ENCODE data around the gene HDAC11.
"Not testable (repeated sequence)": the region's sequence is repeated elsewhere in the genome, so short reads cannot be mapped to it uniquely, and the experiment has no call there.

HDAC11 gene

DNA sequence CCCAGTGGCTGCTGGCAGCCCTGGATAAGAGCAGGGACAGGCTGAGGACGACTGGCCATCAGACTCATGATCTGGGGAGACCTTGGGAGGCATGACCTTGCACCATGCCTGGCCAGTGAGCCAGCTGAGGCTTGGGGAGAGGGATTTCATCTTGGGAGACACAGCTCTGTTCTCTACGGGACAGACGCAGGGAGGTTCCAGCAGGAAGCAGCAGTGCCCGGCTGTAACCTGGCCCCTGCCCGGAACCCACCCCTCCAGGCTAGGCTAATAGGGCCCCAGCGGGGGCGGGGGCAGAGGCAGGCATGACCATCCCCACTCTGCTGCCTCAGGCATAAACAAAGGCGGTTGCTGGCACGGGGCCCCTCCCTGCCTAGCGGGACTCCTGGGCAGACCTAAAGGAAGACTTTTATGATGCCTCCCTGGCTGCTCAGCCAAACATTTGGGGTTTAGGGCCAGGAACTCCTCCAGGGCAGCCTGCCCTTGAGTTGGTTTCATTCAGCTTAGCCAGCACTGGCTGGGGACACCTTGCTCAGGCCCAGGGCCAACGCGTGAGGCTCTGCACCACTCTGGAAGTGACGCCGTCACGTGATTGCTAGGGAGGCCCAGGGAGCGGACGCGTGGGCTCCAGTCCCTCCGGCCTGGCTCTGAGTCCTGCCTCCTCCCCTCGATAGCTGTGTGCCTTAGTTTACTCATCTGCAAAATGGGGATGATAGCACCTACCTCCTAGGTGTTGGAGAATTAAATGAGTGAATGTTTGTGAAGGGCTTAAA is 27.6 kb downstream of the HDAC11 start:
- no peak for DNase-seq (ENCODE audit: low spot score)

DNA sequence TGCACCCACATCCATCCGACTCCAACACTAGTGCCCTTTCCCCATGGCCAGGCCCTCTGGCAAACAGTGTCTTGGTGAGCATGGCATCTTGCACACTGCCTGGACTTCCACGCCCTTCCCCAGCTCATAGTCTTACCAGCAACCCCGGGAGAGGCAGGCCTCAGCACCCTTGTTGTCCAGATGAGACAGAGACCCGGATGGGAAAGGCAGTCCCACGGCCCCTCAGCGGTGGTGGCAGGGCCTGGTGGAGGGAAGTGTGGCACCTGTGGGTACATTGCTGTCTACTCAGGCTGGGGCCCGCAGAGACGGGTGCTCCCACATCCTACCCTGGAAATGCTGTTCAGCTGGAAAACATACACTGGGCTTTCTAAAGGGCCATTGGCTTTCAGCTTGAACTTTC is 28.4 kb downstream of the HDAC11 start:
- no peak for DNase-seq (ENCODE audit: low spot score)

DNA sequence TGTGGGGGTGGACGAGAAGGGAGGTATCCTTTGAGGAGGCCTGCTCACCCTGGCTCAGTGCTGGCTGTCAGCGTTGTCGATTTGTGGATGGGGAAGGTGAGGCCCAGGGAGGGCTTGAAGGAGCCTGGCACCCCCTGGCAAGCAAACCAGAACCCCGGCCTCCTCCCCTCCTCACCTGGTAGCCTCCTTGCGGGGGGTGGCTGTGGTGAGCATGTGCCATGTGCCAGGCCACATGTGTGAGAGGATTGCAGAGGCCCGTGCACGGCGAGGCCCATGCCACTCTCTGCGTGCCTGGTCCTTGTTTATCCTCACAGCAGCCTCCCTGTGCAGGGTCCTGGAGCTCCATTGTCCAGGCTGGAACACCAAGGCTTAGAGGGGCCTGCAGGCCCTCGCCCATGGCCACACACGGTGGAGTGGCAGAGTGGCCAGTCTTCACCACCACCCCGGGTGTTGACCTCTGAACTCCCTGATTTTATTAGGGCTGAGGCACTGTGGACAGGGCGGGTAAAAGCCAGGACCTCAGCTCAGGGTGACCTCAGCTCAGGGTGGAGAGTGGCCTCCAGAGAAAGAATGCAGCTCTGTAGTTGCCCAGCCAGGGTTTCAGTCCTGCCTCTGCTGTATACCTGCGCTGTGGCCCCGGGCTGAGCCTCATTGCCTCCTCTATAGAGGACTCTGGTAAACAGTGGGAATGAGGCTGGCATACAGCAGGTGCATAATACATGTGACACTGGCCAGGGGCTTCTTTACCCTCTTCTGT is 29.1 kb downstream of the HDAC11 start:
- DNase-seq (ENCODE audit: low spot score) = no peak

DNA sequence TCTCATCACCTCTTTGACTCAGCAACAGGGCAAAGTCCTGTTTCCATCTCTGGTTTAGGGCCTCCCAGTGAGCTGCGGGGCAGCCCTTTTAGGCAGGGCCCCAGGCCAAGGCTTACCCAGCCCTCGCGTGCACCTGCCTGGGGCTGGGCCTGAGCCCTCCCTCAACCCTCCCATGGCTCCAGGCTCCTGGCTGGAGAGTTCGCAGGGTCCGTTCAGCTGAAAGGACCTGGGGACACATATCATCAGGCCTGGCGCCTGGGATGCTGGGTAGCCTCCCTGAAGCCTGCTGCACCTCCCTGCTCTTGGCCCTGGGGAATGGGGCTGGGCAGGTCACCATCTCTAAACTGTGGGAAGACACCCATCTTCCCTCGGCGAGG is 29.7 kb downstream of the HDAC11 start:
- DNase-seq (ENCODE audit: low spot score) = no peak

DNA sequence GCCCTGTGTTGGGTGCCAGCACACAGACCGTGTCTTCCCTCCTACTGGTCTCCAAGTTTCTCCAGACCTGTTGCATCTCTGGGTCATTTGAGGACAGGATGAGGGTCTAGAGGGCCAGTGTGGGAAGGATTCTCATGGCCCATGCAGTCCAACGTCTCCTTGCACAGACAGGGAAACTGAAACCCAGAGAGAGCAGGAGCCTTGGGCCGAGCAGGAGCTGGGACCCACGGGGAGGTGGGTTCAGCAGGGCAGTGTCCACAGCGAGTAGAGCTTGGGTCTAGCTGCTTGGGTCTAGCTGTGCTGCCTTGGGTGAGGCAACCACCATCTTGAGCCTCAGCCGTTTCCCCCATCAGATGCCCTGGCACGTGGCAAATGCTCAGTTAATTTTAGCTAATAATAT is 32.3 kb downstream of the HDAC11 start:
- DNase-seq (ENCODE audit: low spot score) = no peak

DNA sequence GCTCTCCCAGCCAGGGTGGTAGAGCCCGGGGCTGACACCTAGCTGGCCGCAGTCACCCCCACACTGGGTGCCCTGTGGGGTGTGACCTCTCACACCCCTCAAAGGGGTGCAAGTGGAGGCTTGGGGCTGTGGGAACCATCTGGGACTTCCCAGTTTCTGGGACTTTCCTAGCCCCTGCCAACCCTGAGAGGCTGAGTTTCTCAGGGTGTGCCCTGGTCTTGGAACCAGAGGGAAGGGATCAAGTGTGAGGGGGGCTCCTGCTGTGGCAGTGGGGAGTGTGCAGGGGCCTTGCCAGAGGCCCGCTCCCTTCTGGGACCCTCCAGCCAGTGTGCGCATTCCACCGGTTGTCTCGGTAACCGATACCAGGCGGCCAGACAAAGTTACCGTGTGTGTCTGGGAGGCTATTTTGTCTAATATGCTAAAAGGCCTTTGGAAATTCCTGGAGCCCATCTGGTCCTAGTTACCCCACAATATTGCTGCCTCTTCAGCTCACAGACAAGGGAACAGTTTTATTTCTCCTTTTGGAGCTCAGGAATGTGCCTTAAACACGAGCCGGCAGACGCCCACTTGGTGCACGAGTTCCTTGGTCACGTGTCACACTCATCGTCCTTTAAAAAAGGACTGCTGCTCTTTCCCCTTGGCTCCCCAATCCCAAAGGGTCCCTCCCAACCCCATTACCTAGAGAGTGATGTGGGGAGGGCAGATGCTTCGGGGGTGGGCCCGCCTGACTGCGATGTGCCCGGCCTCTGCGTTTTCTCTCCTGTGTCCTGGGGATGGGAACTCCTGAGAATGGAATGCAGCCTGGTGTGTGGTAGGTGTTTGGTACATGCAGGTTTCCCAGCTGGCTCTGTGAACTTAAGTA is 33.2 kb downstream of the HDAC11 start:
- DNase-seq (ENCODE audit: low spot score) = no peak

DNA sequence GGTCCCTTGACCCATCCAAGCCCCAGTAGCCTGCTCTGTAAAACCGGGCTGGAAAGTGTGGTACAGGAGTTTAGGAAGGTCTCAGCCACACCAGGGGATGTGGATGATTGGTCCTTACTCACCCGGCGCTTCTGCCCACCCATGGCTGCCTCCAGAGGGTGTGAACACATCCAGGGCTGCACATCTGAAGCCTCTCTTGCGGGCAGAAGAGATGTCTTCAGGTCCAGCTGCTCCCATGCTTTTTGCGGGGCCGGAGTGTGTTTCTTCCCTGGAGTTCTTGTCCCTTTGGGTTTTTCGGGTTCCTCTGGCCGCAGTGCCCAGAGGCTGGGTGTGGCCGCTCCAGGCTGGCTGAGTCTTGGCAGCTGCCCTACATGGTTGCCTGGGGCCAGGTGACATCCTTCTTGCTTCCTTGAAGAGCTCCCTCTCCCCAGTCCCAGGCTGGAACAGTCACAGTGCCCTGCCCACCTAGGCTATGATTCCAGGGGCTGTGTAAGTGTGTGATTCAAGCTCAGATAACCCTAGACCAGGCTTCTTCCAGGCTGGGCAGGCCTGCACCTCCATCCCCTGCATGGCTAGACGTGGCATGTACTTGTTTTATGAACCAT is 33.9 kb downstream of the HDAC11 start:
- DNase-seq (ENCODE audit: low spot score) = no peak

DNA sequence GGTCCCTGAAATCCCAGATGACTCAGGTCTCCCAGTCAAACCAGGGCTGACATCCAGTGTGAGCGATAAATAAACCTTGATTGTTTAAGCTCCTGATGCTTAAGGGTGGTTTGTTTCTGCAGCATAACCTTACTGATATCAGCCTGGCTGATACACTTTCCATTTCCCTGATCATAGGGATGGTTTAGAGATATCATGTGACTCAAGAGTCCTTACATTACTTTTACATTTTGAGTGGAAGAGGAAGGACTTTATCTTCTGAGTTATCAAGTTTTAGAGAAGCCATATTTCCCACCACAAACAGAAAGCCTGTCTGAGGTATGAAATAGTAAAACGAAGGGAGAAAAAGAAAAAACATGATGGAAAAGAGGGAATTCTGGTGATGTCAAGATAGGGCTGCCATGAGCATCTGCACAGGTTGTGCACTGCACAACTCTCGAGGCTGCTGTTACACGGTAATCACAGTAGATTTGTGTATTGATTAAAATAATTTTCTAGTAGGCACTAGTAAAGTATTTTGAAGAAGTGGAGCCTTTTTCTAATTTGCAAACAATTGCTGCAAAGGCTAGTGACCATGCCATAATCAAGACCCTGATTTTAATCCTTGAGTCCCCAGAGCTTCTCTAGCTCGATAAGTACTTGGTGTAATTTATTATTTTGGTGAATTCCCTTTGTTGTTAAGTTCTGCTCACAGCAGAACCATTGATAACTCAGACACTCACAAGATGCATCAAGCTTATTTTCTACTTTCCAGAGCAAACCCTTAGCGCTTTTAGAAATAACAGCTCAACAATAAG is 34.7 kb downstream of the HDAC11 start:
- no peak for DNase-seq (ENCODE audit: low spot score)

DNA sequence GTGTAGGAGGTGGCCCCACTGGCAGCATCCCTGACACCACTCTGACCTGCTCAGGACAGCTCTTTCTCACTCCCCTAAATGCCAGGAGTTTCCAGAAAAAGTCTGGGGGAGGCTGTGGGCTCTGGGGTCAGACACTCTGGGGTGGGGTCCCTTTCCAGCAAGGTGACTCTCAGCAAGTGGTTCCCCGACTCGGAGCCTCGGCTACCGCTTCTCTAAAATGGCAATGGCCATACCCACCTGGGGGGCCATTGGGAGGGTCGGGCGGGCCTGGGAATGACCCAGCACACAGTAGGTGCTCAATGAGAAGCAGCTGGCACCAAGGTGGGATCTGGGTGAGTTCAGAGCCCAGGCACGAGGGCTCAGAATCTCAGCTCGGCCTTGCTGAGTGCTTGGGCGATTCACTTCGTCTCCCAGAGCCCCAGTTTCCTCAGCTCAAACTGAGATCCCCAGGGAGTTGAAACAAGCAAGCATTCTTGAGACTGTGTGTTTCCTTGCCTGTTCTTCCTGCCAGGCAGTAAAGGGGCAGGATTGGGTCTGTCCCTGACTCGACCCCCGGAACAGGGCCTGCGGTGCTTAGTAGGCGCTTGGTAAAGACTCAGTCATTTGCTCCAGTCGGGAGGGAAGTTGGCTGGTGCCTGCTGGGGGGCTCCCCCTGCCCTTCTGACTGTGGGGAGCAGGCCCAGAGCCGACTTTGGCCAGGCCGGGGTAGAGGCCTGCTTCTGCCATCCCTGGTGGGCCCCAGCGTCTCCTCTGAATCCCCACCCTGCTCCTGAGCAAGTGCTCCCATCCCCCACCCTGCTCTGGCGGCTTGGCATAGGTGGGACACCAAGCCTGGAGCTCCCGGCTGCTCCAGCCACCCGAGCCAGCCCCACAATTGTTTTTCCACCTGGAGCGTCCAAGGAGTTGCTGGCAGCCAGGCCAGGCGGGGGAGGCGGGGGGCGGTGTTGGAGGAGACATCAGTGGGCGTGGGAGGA is 36.0 kb downstream of the HDAC11 start:
- no peak for DNase-seq (ENCODE audit: low spot score)

DNA sequence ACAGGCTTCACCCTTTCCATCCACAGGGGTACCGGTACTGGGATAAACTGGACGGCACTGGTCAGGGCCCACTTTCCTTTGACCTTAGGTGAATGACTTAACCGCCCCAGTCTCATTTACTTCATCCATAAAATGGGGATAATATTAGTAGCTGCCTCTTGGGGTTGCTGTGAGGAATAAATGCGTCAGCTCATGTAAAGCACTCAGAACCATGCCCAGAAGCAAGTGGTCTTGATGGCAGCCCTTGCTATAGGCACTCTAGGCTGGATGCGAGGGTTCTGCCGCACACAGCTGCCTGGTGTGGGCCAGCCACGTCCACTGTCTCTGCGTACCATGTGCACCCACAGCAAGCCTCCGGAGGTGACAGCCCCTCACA is 36.6 kb downstream of the HDAC11 start:
- no peak for DNase-seq (ENCODE audit: low spot score)

DNA sequence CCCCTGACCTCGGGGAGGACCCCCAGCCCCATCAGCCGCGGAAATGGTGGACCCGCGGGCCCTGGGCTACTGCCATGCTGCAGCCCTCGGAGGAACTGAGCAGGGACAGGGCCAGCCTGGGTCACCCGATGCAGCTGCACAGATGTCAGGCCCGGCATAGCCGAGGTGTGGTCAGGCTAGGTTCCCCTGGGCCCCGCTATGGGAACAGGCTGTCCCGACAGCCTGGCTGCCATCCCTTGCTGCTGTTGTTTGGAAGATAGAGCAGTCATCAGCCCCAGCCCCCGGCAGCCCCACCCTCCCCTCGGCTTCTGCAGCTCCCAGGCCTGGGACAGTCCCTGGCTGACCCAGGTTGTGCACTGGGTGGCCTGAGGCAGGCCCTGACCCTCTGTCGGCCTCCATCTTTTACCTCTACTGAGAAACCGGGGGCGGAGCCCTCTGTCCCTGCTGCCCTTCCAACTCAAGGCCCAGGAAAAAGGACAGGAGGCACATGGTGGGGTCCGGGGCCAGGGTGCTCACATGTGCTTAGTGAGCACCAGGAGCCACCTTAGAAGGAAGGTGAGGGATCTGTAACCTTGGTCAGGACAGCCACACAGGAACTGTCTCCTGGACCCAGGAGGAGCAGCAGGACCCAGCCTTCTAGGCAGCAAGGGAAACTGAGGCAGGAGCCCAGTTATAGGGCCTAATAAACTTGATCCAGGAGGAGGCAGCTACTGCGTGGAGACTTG is 37.3 kb downstream of the HDAC11 start:
- no peak for DNase-seq (ENCODE audit: low spot score)

DNA sequence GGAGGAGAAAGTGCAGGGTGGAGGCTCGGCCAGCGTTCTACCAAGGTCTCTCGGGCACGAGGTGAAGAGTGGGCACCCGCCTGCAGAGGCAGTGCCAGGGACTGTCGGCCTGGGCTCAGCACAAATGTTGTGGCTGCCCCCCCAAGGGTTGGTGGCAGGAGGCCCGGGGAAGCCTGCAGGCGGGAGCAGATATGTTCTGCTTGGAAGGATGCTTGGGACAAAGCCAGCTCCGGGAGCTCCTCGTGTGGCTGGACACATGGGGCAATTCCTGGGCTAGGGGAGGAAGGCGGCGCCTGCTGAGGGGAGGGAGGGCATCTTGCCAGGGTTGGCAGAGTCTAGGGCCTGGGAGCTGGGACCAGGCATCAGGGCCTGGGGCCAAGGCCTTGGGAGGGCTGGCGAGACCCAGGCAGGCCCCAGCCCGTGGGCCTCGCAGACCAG is 38.4 kb downstream of the HDAC11 start:
- no peak for DNase-seq (ENCODE audit: low spot score)

DNA sequence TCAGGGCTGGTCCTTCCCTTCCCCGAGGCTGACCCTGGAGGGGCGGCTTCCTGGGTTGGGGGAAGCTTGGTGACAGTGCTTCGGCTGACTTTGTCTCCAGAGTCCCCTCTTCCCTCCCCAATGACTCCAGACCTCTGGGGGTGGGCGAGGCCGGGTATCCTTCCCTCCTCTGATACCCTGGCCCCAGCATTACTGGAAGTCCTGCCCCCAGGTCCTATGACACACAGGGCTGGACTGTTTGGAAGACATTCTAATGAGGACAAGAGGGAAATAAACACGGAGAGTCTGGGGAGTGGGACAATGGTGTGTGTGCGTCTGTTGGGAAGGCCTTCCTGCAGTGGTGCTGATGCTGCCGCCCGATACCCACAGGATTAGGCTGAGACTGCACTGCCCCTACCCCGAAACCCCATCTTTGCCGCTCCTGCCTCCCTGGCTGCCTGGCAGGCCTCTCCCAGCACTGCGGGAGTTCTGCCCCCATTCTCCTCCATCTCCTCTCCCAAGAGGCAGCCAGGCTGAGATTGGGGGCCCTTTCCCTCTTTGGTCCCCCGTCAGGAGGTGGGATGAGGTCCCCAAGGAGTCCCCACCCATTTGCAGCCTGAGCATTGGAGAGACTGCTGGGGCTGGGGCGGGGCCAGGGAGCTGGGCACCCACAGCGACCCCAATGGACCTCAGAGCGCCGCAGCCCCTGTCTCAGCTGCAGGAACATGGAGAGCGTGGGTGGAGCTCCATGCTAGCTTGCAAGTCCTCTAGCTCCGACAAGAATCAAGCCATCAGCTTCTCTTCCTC is 39.1 kb downstream of the HDAC11 start:
- DNase-seq (ENCODE audit: low spot score) = no peak

DNA sequence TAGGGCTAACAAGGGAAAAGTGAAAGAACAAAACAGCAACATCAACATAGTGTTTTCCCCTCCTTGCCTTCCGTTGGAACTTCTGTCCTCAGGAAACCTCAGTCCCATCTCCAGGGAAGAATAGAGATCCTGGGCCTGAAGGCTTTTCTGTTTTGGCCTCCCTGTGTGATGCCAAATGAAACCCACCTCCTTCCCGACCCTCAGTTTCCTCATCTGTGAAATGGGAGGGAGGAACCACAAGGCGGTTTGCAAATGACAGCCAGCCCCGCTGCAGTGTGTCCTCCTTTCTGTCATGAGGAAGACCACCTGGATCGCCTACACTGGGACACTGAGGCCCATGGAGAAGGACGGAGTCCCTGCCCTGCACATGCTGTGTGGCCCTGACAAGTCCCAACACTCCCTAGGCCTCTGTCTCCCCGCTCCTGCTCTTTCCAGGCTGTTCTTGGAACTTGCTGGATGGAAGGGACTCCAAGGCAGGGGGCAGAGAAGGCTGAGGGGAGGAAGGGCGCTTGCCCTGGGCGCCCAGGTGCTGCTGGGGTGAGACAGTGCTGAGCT is 40.3 kb downstream of the HDAC11 start:
- no peak for DNase-seq (ENCODE audit: low spot score)

DNA sequence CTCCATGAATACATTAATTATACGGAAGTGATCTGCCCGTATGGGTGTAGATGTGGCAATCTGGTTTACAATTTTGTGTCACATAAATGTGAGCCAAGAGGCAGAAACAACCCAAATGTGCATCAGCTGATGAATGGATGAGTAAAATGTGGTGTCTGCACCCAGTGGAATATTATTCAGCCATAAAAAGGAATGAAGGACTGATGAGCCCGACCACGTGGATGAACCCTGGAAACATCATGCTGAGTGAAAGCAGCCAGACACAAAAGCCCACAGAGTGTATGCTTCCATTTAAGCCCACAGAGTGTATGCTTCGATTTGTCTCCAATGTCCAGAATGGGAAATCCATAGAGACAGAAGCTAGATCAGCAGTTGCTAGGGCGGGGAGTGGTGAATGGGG is 41.2 kb downstream of the HDAC11 start:
- DNase-seq (ENCODE audit: low spot score) = no peak

DNA sequence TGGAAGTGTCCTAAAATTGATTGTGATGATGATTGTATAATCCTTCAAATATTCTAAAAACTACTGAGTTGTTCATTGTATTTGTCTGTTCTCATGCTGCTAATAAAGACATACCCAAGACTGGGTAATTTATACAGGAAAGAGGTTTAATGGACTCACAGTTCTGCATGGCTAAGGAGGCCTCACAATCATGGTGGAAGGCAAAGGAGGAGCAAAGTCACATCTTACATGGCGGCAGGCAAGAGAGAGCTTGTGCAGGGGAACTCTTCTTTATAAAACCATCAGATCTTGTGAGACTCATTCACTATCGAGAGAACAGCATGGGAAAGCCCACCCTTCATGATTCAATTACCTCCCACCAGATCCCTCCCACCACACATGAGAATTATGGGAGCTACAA is 41.6 kb downstream of the HDAC11 start:
- DNase-seq (ENCODE audit: low spot score) = not testable (repeated sequence)

DNA sequence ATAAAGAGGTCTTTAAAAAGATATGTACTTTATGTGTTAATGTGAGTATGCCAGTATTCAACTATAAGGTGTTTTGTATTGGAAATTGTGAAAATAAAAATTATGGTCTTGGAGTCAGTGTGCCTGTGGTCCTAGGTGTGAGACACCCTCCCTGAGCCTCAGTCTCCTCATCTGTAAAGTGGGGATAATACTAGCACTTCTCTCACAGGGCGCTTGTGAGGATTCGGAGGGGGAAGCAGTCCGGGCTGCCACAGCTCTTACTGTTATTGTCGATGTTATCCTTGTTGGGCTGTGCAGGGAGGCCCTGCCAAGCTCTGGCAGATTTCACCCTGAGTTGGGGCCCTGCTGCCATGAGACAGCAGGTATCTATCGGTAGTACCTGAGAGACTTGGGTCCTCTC is 42.1 kb downstream of the HDAC11 start:
- DNase-seq (ENCODE audit: low spot score) = no peak

DNA sequence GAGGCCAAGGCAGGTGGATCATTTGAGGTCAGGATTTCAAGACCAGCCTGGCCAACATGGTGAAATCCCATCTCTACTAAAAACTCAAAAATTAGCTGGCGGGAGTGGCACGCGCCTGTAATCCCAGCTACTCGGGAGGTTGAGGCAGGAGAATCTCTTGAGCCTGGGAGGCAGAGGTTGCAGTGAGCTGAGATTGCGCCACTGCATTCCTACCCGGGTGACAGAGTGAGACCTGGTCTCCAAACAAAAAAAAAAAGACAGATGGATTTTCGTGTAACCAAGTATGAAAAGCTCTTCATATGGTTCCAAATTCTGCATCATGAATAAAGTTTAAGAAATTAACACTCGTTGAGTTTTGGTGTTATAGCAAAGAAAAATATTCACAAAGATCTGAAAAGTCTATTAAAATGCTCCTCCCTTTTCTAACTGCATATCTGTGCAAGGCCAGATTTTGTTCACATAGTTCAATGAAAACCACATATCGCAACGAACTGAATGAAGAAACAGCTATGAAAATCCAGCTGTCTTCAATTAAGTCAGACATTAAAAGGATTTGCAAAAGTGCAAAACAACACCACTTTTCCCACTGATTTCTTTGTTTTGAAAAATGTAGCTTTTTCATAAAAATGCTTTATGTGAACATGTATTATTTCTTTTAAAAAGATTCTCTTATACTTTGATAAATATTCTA is 45.0 kb downstream of the HDAC11 start:
- DNase-seq (ENCODE audit: low spot score) = no peak
